ENCODE measurements around the gene NDUFB10.
A peak's percentile ranks its signal among the peaks of the same experiment; 100 is the strongest.

NDUFB10 gene

DNA sequence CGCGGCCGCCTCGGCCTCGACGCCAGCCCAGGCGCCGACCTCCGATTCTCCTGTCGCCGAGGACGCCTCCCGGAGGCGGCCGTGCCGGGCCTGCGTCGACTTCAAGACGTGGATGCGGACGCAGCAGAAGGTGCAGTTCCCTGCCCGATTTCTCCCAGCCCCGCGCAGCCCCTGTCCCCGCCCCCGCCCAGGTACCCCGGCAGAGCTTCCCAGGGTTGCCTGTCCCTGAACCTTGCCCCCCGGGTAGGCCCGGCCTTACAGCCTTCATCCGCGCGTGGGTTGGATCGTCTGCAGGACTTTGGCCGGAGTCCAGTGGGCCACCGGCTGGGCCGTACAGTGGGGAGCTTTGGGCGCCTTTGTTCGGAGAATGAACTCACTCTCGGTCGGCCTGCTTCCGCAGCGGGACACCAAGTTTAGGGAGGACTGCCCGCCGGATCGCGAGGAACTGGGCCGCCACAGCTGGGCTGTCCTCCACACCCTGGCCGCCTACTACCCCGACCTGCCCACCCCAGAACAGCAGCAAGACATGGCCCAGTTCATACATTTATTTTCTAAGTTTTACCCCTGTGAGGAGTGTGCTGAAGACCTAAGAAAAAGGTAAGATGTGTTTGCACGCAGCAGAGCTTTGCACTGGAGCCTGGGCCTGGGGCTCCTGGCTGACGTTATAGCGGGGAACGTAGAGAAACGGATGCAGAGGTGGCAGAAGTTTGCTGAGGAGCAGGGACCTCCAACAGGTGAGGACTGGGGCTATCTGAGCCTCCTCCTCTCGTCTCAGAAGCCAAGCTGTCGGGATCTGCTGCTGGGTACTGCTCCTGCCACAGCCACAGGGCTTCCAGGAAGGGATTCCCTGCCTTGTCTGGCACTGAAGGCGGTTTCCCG lies 25.2 kb downstream of the NDUFB10 start:
- peak; percentile 72 for DNase-seq (ENCODE audit: low spot score)

DNA sequence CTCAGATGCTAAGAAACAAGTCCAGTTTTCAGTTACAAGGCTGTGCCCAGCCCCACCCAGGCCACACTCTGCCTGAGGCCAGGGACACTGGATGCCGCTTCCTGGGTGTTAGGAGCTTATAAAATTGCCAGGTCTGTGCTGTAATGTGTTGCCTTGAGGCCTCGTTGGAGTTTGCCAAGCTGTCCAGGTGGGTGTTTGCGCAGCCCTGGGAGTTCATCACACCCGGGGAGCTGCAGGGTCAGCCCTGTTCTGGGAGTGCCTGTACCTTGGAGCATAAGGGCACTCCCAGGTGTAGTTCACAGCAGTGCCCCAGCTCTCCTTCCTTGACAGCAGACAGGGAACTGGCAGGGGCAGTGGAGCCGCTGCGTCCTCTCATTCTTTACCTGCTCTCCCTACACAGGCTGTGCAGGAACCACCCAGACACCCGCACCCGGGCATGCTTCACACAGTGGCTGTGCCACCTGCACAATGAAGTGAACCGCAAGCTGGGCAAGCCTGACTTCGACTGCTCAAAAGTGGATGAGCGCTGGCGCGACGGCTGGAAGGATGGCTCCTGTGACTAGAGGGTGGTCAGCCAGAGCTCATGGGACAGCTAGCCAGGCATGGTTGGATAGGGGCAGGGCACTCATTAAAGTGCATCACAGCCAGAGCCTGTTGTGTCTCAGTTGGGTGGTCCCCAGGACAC lies 26.3 kb downstream of the NDUFB10 start:
- no peak for DNase-seq (ENCODE audit: low spot score)

DNA sequence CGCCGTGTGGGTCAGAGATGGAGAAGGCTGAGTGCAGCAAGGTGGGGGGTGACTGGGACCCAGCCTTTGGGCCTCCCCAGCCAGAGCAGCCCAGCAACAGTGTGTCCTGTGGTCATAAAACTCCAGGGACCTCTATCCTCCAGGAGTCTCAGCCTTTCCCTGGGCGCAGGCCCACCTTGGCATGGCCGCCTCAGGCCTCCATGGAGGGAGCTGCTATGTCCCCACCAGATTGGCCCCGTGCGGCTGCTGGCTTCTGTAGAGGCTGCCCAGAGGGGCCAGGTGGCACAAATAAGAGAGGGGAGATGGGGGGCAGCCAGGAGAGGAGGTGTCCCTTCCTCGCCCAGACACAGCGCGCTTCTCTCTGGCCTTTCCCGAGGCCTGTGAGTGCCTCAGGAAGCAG lies 27.9 kb downstream of the NDUFB10 start:
- DNase-seq (ENCODE audit: low spot score), result no peak

GRCh38 chr16:1989209-1990100 lies 30.1 kb downstream of the NDUFB10 start, which contains the start of gene SYNGR3:
Gene SYNGR3, plus strand, starts transcription at chr16:1989970. Its CDS starts 133 bp downstream, at chr16:1990103.
- no peak for DNase-seq (ENCODE audit: low spot score)

- DNase-seq (ENCODE audit: low spot score), result no peak
Observed at GRCh38 chr16:1990101-1990350, 30.7 kb downstream of the NDUFB10 start.

DNA sequence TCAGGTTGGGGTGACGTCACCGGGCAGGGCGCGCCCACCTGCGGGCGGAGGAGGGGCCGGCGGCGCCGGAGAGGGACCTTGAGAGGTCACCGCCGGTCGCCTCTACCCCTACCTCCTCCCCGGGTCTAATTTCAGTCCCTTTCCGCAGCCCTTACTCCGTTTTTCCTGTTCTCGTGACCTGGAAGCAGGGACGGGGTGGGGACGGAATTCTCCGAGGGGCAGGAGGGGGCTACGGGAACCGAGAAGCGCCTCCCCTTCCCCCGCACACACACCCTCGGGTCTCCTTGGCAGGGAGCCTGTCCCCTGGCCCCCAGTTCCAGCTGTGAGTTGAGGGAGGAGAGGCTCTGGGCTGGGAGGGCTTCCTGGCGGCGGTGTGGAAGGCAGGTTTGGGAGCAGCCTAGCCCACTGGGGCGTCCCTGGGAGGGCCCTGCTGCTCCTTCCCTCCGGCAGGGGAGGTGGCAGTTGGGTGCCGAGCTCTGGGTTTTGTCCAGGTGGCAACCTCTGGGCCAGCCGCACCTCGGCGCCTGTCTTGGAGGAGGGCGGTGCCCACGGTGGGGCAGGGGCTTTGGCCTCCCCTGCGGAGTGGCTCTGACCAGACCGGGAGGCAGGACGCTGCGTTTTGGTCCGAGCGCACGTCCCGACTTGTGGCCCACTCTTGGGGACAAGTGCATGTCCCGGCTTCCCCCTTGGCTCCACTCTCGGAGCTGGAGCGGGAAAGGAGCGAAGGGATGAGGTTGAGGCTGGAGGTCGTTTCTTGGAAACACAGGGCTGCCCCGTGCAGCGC lies 31.2 kb downstream of the NDUFB10 start:
- peak; percentile 69 for DNase-seq (ENCODE audit: low spot score)

- no peak for DNase-seq (ENCODE audit: low spot score)
Observed at GRCh38 chr16:1991135-1991551, 31.8 kb downstream of the NDUFB10 start.

- no peak for DNase-seq (ENCODE audit: low spot score)
Observed at GRCh38 chr16:1991588-1991947, 32.2 kb downstream of the NDUFB10 start.

- DNase-seq (ENCODE audit: low spot score), result peak; percentile 98
Observed at GRCh38 chr16:1991948-1992703, 32.8 kb downstream of the NDUFB10 start.

DNA sequence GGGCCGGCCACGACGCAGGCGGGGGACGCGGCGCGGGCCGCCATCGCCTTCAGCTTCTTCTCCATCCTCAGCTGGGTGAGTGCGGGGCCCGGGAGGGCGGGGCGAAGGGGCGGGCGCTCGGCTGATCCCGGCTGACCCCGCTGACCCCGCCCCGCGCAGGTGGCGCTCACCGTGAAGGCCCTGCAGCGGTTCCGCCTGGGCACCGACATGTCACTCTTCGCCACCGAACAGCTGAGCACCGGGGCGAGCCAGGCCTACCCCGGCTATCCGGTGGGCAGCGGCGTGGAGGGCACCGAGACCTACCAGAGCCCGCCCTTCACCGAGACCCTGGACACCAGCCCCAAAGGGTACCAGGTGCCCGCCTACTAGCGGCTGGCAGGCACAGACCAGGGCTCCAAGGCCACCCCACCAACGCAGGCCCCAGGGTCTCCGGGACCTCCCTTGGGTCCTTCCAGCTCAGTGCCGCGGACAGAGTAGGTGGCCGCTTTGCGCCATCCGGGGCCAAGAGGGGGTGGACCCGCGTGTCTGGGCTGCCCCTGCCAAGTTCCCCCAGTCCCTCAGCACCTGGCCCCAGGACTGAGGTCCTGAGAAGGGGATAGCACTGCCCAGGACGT lies 33.5 kb downstream of the NDUFB10 start:
- no peak for DNase-seq (ENCODE audit: low spot score)

DNA sequence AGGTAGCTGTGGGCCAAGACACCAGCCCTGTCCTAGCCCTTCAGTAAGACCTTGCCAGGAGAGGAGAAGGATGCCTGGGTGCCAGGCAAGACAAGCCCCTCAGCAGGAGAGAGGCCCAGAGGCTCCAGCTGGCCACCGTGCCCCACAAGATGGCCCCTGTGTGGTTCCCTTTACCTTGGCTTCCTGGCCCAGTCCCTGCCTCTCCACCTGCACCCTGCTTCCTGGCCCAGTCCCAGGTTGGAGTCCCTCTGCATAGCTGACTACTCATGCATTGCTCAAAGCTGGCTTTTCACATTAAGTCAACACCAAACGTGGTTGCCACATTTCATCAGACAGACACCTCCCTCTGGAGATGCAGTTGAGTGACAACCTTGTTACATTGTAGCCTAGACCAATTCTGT lies 34.4 kb downstream of the NDUFB10 start:
- DNase-seq (ENCODE audit: low spot score), result no peak

- no peak for DNase-seq (ENCODE audit: low spot score)
Observed at GRCh38 chr16:1997494-1998359, 38.4 kb downstream of the NDUFB10 start.

GRCh38 chr16:1998360-1998835 lies 39.1 kb downstream of the NDUFB10 start:
- no peak for DNase-seq (ENCODE audit: low spot score)

- DNase-seq (ENCODE audit: low spot score), result no peak
Observed at GRCh38 chr16:1998852-1999801, 39.8 kb downstream of the NDUFB10 start.

- DNase-seq (ENCODE audit: low spot score), result no peak
Observed at GRCh38 chr16:1999866-2000514, 40.7 kb downstream of the NDUFB10 start.

DNA sequence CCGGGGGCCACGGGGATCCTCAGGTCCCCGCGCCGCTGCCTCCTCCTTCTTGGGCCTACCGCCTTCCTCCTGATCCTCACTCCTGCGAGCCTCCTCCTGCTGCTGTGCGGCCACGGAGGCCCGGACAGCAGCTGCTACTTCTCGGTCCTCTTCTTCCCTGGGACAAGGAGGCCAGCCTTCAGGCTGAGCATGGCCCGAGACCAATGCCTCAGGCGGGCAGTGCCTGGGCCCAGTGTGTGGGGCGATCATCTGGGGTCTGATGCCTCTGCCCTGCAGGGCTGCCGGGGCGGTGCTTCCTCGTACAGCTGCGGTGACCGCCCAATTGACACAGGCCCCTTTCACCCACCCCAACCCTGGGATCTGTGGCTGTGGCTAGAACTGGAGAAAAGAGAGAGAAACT lies 41.7 kb downstream of the NDUFB10 start:
- no peak for DNase-seq (ENCODE audit: low spot score)

DNA sequence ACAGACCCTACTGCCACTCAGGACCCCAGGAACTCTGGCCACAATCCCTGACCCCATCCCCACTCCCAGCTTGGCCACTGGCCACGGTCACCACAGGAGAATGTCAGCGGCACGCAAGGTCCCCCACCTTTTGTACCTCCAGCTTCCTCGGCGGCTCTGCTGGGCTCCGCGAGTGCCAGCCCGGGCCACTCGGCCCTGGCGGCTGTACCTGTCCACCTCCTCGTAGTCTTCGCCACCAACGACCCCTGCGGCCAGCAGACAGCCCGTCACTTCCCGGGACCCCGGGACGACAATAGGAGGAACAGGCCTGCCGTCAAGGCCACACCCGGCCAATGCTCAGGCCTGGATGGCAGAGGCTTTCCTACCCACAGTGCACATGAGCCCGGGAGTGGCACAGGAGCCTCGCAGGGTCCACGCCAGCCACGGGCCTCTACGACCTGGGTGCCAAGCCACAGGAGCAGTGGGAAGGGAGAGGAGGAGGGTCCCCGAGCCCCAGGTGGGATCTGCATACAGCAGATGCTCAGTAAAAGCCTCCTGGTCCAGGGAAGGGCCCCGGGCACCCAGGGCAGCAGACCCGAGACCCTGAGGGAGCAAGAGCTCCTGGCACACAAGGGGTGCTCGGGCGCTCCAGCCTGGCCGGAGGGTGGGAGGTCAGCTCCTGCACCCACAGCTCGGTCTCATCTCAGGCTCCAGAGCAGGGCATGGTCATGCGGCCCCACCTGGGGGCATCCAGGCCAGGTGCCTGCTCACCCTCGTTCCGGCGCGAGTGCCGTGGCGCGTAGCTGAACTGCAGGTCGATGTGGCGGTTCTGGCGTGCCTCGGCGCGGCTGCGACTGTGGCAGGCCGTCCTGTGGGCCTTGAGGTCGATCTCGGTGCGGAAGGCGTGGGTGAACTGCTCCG lies 42.4 kb downstream of the NDUFB10 start:
- no peak for DNase-seq (ENCODE audit: low spot score)
